HCT116 (cell line): ENCODE results near the gene ITGA1. TPM values are rescaled to one million over a fixed set of nuclear protein-coding genes. Genes with fewer than 3 reads are reported as not detected.

ENCODE experiments used
- ATAC-seq: fragments of 200-7000 bp; cut with Tn5 transposase; 2 replicates; pipeline ENCODE4 v1.9.1; 2020; ENCODE audit warnings: mild to moderate bottlenecking, moderate library complexity
- BruUV-seq: library from RNA; stranded (reverse); fragments of 400-500 nt; replicated peaks from 2 replicates; lab custom pipeline; 2021; lab: Mats Ljungman, UMichigan
- CTCF ChIA-PET: fragments of 300-600 bp; sonication (Branson Sonifier 250); formaldehyde crosslinking; loops from one replicate; lab custom pipeline; 2021; ENCODE audit warnings: antibody characterized with exemption; lab: Charles Lee
- POLR2A ChIA-PET: fragments of 300-600, 350-600 bp; sonication (Branson Sonifier 250); formaldehyde crosslinking; loops from one replicate; lab custom pipeline; 2021; ENCODE audit warnings: antibody characterized with exemption; lab: Charles Lee
- RAD21 ChIA-PET, 2 experiments: fragments of 300-600 bp; sonication (Branson Sonifier 250); formaldehyde crosslinking; loops; one replicate each; lab custom pipeline; 2023; ENCODE audit warnings: low total read pairs in 2 of 2; ENCODE audit not compliant: uncharacterized antibody in 2 of 2, unreplicated experiment in 2 of 2, low non-redundant PET in 1 of 2; lab: Charles Lee
- DNase-seq: peaks from one replicate; pipeline ENCODE4 v3.0.0-alpha.2; 2010; ENCODE audit warnings: low read depth, low spot score
- H2AFZ ChIP-seq: fragments of 200-600 bp; shearing (Covaris generic), sonication (generic); 2 replicates; pipeline ENCODE4 v1.6.1; 2017; ENCODE audit warnings: low read depth, mixed run types, mixed read lengths, antibody characterized with exemption, low read length; ENCODE audit not compliant: poor library complexity, severe bottlenecking
- H3K27ac ChIP-seq: 2 replicates; pipeline ENCODE4 v1.5.1; 2012; ENCODE audit warnings: low read depth, low read length
- H3K27me3 ChIP-seq: fragments of 200-600 bp; sonication (generic); 2 replicates; pipeline ENCODE4 v1.6.1; 2016; ENCODE audit warnings: mixed run types, low read length, mixed read lengths; ENCODE audit not compliant: insufficient read depth
- H3K36me3 ChIP-seq, 2 experiments: fragments of 200-500 bp in 1 of 2; fragments of 200-600 bp in 1 of 2; sonication (Bioruptor generic) in 1 of 2; sonication (generic) in 1 of 2; 2 replicates each; pipeline versions ENCODE4 v1.5.1 to v1.6.1; 2014 to 2016; ENCODE audit warnings: low read length in 2 of 2, inconsistent platforms in 1 of 2, mixed read lengths in 1 of 2, mixed run types in 1 of 2; ENCODE audit not compliant: insufficient read depth in 2 of 2, control insufficient read depth in 1 of 2
- H3K4me1 ChIP-seq, 2 experiments: fragments of 200-600 bp in 1 of 2; sonication (generic) in 1 of 2; 2 replicates each; pipeline versions ENCODE4 v1.5.1 to v1.6.1; 2012 to 2017; ENCODE audit warnings: low read length in 2 of 2, inconsistent platforms in 1 of 2, mild to moderate bottlenecking in 1 of 2, mixed read lengths in 1 of 2, mixed run types in 1 of 2, moderate library complexity in 1 of 2; ENCODE audit not compliant: insufficient read depth in 2 of 2, control insufficient read depth in 1 of 2
- H3K4me2 ChIP-seq: fragments of 200-600 bp; sonication (generic); 2 replicates; pipeline ENCODE4 v1.6.1; 2017; ENCODE audit warnings: mixed run types, low read length, mixed read lengths
- H3K4me3 ChIP-seq, 2 experiments: fragments of 200-600 bp in 1 of 2; sonication (generic) in 1 of 2; replicated peaks in 1 of 2; 2 replicates each; pipeline ENCODE4 v1.5.1; 2011 to 2016; ENCODE audit warnings: low read length in 2 of 2, control low read depth in 1 of 2, low read depth in 1 of 2, mild to moderate bottlenecking in 1 of 2, mixed read lengths in 1 of 2, mixed run types in 1 of 2
- H3K79me2 ChIP-seq: fragments of 200-600 bp; sonication (generic); 2 replicates; pipeline ENCODE4 v1.6.1; 2017; ENCODE audit warnings: mild to moderate bottlenecking, mixed run types, low read length, moderate library complexity, mixed read lengths; ENCODE audit not compliant: insufficient read depth
- H3K9ac ChIP-seq: fragments of 200-600 bp; sonication (generic); 2 replicates; pipeline ENCODE4 v1.6.1; 2016; ENCODE audit warnings: low read length, mixed read lengths
- H3K9me2 ChIP-seq: fragments of 200-600 bp; sonication (generic), shearing (Covaris generic); 2 replicates; pipeline ENCODE4 v1.6.1; 2017; ENCODE audit warnings: mixed run types, mild to moderate bottlenecking, moderate library complexity; ENCODE audit not compliant: insufficient read depth
- H3K9me3 ChIP-seq, 2 experiments: fragments of 200-500 bp in 1 of 2; fragments of 200-600 bp in 1 of 2; sonication (Bioruptor generic) in 1 of 2; sonication (generic) in 1 of 2; 2 replicates each; pipeline ENCODE4 v1.6.1; 2014 to 2017; ENCODE audit warnings: low read length in 2 of 2, mixed read lengths in 2 of 2, inconsistent platforms in 1 of 2, low read depth in 1 of 2, mild to moderate bottlenecking in 1 of 2, mixed run types in 1 of 2, moderate library complexity in 1 of 2; ENCODE audit not compliant: control insufficient read depth in 1 of 2, insufficient read depth in 1 of 2
- H4K20me1 ChIP-seq: fragments of 200-600 bp; sonication (generic), shearing (Covaris generic); 2 replicates; pipeline ENCODE4 v1.6.1; 2017; ENCODE audit warnings: mixed run types, mild to moderate bottlenecking, moderate library complexity; ENCODE audit not compliant: insufficient read depth
- ATF3 ChIP-seq: IDR thresholded peaks from 2 replicates; pipeline ENCODE4 v1.6.1; 2012
- CBX3 ChIP-seq: IDR thresholded peaks from 2 replicates; pipeline ENCODE4 v1.6.1; 2012; ENCODE audit warnings: low read depth
- CEBPB ChIP-seq: IDR thresholded peaks from 2 replicates; pipeline ENCODE4 v1.6.1; 2012; ENCODE audit warnings: low read depth
- EGR1 ChIP-seq: IDR thresholded peaks from 2 replicates; pipeline ENCODE4 v1.6.1; 2012; ENCODE audit warnings: low read depth
- ELF1 ChIP-seq: IDR thresholded peaks from 2 replicates; pipeline ENCODE4 v1.6.1; 2012; ENCODE audit warnings: low read depth, borderline replicate concordance
- EZH2 ChIP-seq: fragments of 200-600 bp; sonication (generic); IDR thresholded peaks from 2 replicates; pipeline ENCODE4 v1.6.1; 2017; ENCODE audit warnings: antibody characterized with exemption, mixed run types
- FOSL1 ChIP-seq: IDR thresholded peaks from 2 replicates; pipeline ENCODE4 v1.6.1; 2012; ENCODE audit warnings: low read depth
- POLR2AphosphoS5 ChIP-seq: IDR thresholded peaks from 2 replicates; pipeline ENCODE4 v1.6.1; 2011; ENCODE audit warnings: mild to moderate bottlenecking, low read depth, low read length, moderate library complexity
- RAD21 ChIP-seq: IDR thresholded peaks from 2 replicates; pipeline ENCODE4 v1.6.1; 2012; ENCODE audit warnings: low read depth, mild to moderate bottlenecking
- REST ChIP-seq: IDR thresholded peaks from 2 replicates; pipeline ENCODE4 v1.6.1; 2012; ENCODE audit warnings: low read depth
- SIN3A ChIP-seq: IDR thresholded peaks from 2 replicates; pipeline ENCODE4 v1.6.1; 2012; ENCODE audit warnings: low read depth
- SP1 ChIP-seq: IDR thresholded peaks from 2 replicates; pipeline ENCODE4 v1.6.1; 2012; ENCODE audit warnings: low read depth
- SRF ChIP-seq: IDR thresholded peaks from 2 replicates; pipeline ENCODE4 v1.6.1; 2012; ENCODE audit warnings: low read depth
- TCF7L2 ChIP-seq: IDR thresholded peaks from 2 replicates; pipeline ENCODE4 v1.7.0; 2011; ENCODE audit warnings: borderline replicate concordance, inconsistent platforms; ENCODE audit not compliant: insufficient read depth, insufficient read length; ENCODE audit errors: extremely low read depth
- ZBTB33 ChIP-seq: IDR thresholded peaks from 2 replicates; pipeline ENCODE4 v1.6.1; 2011; ENCODE audit warnings: mild to moderate bottlenecking, low read length, moderate library complexity; ENCODE audit not compliant: insufficient replicate concordance; ENCODE audit errors: extremely low read depth
- ZNF274 ChIP-seq: fragments of 200-500 bp; sonication (Bioruptor generic); IDR thresholded peaks from 2 replicates; pipeline ENCODE4 v1.6.1; 2014; ENCODE audit warnings: mild to moderate bottlenecking, low read depth, low read length, inconsistent platforms
- intact Hi-C: fragments of 100-400 bp; cut with micrococcal nuclease; formaldehyde crosslinking; loops from 2 replicates; pipeline ENCODE4 v1.10.0; 2022
- total RNA-seq: library from RNA; stranded (reverse); gene quantifications from one replicate; pipeline ENCODE4 v1.2.1, GENCODE V29; 2021; ENCODE audit not compliant: unreplicated experiment

ITGA1 gene
- total RNA-seq, 1 experiment from 2014 or later = 1.8 TPM

- Histone ChIP-seq H4K20me1 (0 out of 2 replicates have a peak, but pooled peaks cover 4% of the 10 kb centered on the region), H3K9ac (no peak overlapping the region), H3K4me3 (no peak overlapping the region), H2AFZ (no peak overlapping the region), H3K9me2 (no peaks in the 10 kb centered on the region), H3K27me3 (no peaks in the 10 kb centered on the region), H3K4me2 (no peak overlapping the region), H3K27ac (no peak overlapping the region), H3K9me3 (no peaks in the 10 kb centered on the region), H3K36me3 (peaks cover 0 to 8% of the 10 kb centered on the region in 2 experiments; a peak in 1 of 4 replicates), H3K4me1 (peaks cover 0 to 4% of the 10 kb centered on the region in 2 experiments; a peak in 1 of 4 replicates), H3K79me2 (peaks cover 74% of the 10 kb centered on the region)
- ChIA-PET RAD21 (no interaction called here), CTCF (no interaction called here), POLR2A (no interaction called here)
- ATAC-seq (no peak), DNase-seq (no peak)
- intact Hi-C loops = no loop called here
- no peak for TF ChIP-seq SIN3A
- no peak for TF ChIP-seq TCF7L2
- TF ChIP-seq EZH2 = no peak
- no peak for TF ChIP-seq CEBPB
- no TSS peak for BruUV-seq
Observed at GRCh38 chr5:52995914-52996313, 208.2 kb downstream of the ITGA1 start.

GRCh38 chr5:52996979-52997378 is 209.3 kb downstream of the ITGA1 start:
- ChIA-PET POLR2A (no interaction called here), CTCF (no interaction called here), RAD21 (no interaction called here)
- H3K27me3 ChIP-seq = no peaks in the 10 kb centered on the region
- H3K9me2 ChIP-seq = no peaks in the 10 kb centered on the region
- BruUV-seq = no TSS peak
- H4K20me1 ChIP-seq = 0 out of 2 replicates have a peak, but pooled peaks cover 4% of the 10 kb centered on the region
- H3K27ac ChIP-seq = no peak overlapping the region
- H3K9me3 ChIP-seq = no peaks in the 10 kb centered on the region
- peaks cover 73% of the 10 kb centered on the region for H3K79me2 ChIP-seq
- H2AFZ ChIP-seq = no peak overlapping the region
- peaks cover 0 to 2% of the 10 kb centered on the region in 2 experiments; a peak in 1 of 4 replicates for H3K4me1 ChIP-seq
- H3K4me2 ChIP-seq = no peak overlapping the region
- no peak overlapping the region for H3K9ac ChIP-seq
- H3K36me3 ChIP-seq = peaks cover 0 to 8% of the 10 kb centered on the region in 2 experiments; a peak in 1 of 4 replicates
- ATAC-seq (no peak), DNase-seq (no peak)
- intact Hi-C loops = no loop called here
- TF ChIP-seq CBX3 = no peak
- TF ChIP-seq POLR2AphosphoS5 = no peak
- no peak for TF ChIP-seq SIN3A
- TF ChIP-seq ZBTB33 = no peak
- no peak for TF ChIP-seq ATF3
- no peak for TF ChIP-seq ELF1
- TF ChIP-seq FOSL1 = no peak
- no peak for TF ChIP-seq SRF
- TF ChIP-seq REST = no peak
- no peak for TF ChIP-seq SP1
- TF ChIP-seq ZNF274 = no peak
- no peak for TF ChIP-seq RAD21
- no peak for TF ChIP-seq EGR1
- H3K4me3 ChIP-seq = no peak overlapping the region
